Astrocyte (in vitro differentiated cells and primary cell): ENCODE results near the gene ANKHD1. TPM values are rescaled to one million over a fixed set of nuclear protein-coding genes. Genes with fewer than 3 reads are reported as not detected.
"Not testable (repeated sequence)": the region's sequence is repeated elsewhere in the genome, so short reads cannot be mapped to it uniquely, and the experiment has no call there.

Experiments used
- DNase-seq: peaks from one replicate; pipeline ENCODE4 v3.0.0-alpha.2; 2010; ENCODE audit warnings: low read depth
- FAIRE-seq: peaks from 2 replicates; lab custom pipeline; 2011; peaks lifted over from hg19 to GRCh38; lab: Jason Lieb, UNC
- H2AFZ ChIP-seq: 2 replicates; pipeline ENCODE4 v1.6.0; 2012; ENCODE audit warnings: low read depth, low read length, inconsistent platforms
- H3K27ac ChIP-seq: 2 replicates; pipeline ENCODE4 v1.5.1; 2011; ENCODE audit warnings: low read depth, low read length, inconsistent platforms
- H3K27me3 ChIP-seq: 2 replicates; pipeline ENCODE4 v1.6.0; 2011; ENCODE audit warnings: low read length, inconsistent platforms; ENCODE audit not compliant: insufficient read depth
- H3K36me3 ChIP-seq: 2 replicates; pipeline ENCODE4 v1.5.1; 2011; ENCODE audit warnings: low read length, inconsistent platforms; ENCODE audit not compliant: insufficient read depth
- H3K4me1 ChIP-seq: 2 replicates; pipeline ENCODE4 v1.5.1; 2011; ENCODE audit warnings: low read length, inconsistent platforms; ENCODE audit not compliant: insufficient read depth
- H3K4me2 ChIP-seq: 2 replicates; pipeline ENCODE4 v1.6.0; 2012; ENCODE audit warnings: low read length, inconsistent platforms
- H3K4me3 ChIP-seq: 2 replicates; pipeline ENCODE4 v1.5.1; 2011; ENCODE audit warnings: low read depth, mild to moderate bottlenecking, low read length, inconsistent platforms; ENCODE audit not compliant: insufficient read depth
- H3K79me2 ChIP-seq: 2 replicates; pipeline ENCODE4 v1.6.0; 2012; ENCODE audit warnings: mild to moderate bottlenecking, low read length, inconsistent platforms; ENCODE audit not compliant: insufficient read depth
- H3K9ac ChIP-seq: 2 replicates; pipeline ENCODE4 v1.6.0; 2012; ENCODE audit warnings: mild to moderate bottlenecking, low read length, inconsistent platforms
- H3K9me3 ChIP-seq: 2 replicates; pipeline ENCODE4 v1.5.1; 2012; ENCODE audit warnings: low read depth, mild to moderate bottlenecking, low read length, inconsistent platforms; ENCODE audit not compliant: insufficient read depth
- H4K20me1 ChIP-seq: 2 replicates; pipeline ENCODE4 v1.6.0; 2012; ENCODE audit warnings: low read length, inconsistent platforms; ENCODE audit not compliant: insufficient read depth
- H3K27ac Mint-ChIP-seq: one replicate; pipeline ENCODE4 v1.8.0; 2021; ENCODE audit warnings: mild to moderate bottlenecking, mixed read lengths; ENCODE audit not compliant: unreplicated experiment
- H3K27me3 Mint-ChIP-seq: one replicate; pipeline ENCODE4 v1.8.0; 2021; ENCODE audit warnings: low read depth, mixed read lengths; ENCODE audit not compliant: unreplicated experiment
- H3K36me3 Mint-ChIP-seq: one replicate; pipeline ENCODE4 v1.8.0; 2021; ENCODE audit warnings: low read depth, mixed read lengths; ENCODE audit not compliant: unreplicated experiment
- H3K4me1 Mint-ChIP-seq: one replicate; pipeline ENCODE4 v1.8.0; 2021; ENCODE audit warnings: low read depth, mixed read lengths; ENCODE audit not compliant: unreplicated experiment
- H3K4me3 Mint-ChIP-seq: one replicate; pipeline ENCODE4 v1.8.0; 2021; ENCODE audit warnings: mild to moderate bottlenecking, moderate library complexity, mixed read lengths; ENCODE audit not compliant: unreplicated experiment
- H3K9me3 Mint-ChIP-seq: one replicate; pipeline ENCODE4 v1.8.0; 2021; ENCODE audit warnings: mild to moderate bottlenecking, mixed read lengths; ENCODE audit not compliant: unreplicated experiment
- CTCF ChIP-seq: IDR thresholded peaks from 2 replicates; pipeline ENCODE4 v1.5.1; 2011; ENCODE audit warnings: low read depth, mild to moderate bottlenecking, inconsistent platforms, low read length, moderate library complexity; ENCODE audit not compliant: insufficient read depth
- EZH2 ChIP-seq: IDR thresholded peaks from 2 replicates; pipeline ENCODE4 v1.6.1; 2012; ENCODE audit warnings: mild to moderate bottlenecking, low read length, inconsistent platforms; ENCODE audit not compliant: insufficient read depth
- total RNA-seq: library from RNA; stranded (reverse); gene quantifications from 2 replicates; pipeline ENCODE4 v1.2.1, GENCODE V29; 2021

The ANKHD1 gene
- total RNA-seq, 1 donor from 2014 or later: 56.5 TPM

- Histone ChIP-seq H4K20me1 (peaks cover 81% of the 10 kb centered on the region), H3K79me2 (peaks cover 88% of the 10 kb centered on the region), H3K27me3 (no peaks in the 10 kb centered on the region), H3K9me3 (no peaks in the 10 kb centered on the region), H3K9ac (no peak overlapping the region), H3K4me3 (no peak overlapping the region), H3K4me2 (no peak overlapping the region), H3K27ac (no peak overlapping the region), H3K4me1 (no peaks in the 10 kb centered on the region), H2AFZ (no peak overlapping the region), H3K36me3 (no peaks in the 10 kb centered on the region)
- H3K27me3 Mint-ChIP-seq: no peaks in the 10 kb centered on the region
- FAIRE-seq (no peak), DNase-seq (no peak)
- peaks cover 3% of the 10 kb centered on the region for H3K36me3 Mint-ChIP-seq
- H3K9me3 Mint-ChIP-seq: no peaks in the 10 kb centered on the region
- H3K4me1 Mint-ChIP-seq: no peaks in the 10 kb centered on the region
- no peak for TF ChIP-seq EZH2
- no peak for TF ChIP-seq CTCF
- H3K4me3 Mint-ChIP-seq: no peak overlapping the region
- no peak overlapping the region for H3K27ac Mint-ChIP-seq
These were observed 18.6 kb downstream of the ANKHD1 start for GRCh38 chr5:140420226-140420570.

- Mint-ChIP-seq H3K27ac (peak overlapping the region; percentile 26), H3K36me3 (peaks cover 2% of the 10 kb centered on the region), H3K27me3 (no peaks in the 10 kb centered on the region), H3K4me3 (no peak overlapping the region), H3K9me3 (no peaks in the 10 kb centered on the region), H3K4me1 (no peaks in the 10 kb centered on the region)
- Histone ChIP-seq H3K4me3 (no peak overlapping the region), H3K79me2 (peaks cover 94% of the 10 kb centered on the region), H3K27ac (no peak overlapping the region), H4K20me1 (peaks cover 86% of the 10 kb centered on the region), H2AFZ (no peak overlapping the region), H3K27me3 (no peaks in the 10 kb centered on the region), H3K4me2 (no peak overlapping the region), H3K36me3 (no peaks in the 10 kb centered on the region), H3K9me3 (no peaks in the 10 kb centered on the region), H3K9ac (no peak overlapping the region), H3K4me1 (no peaks in the 10 kb centered on the region)
- TF ChIP-seq EZH2 (no peak), CTCF (no peak)
- no peak for FAIRE-seq
- no peak for DNase-seq
These were observed 19.2 kb downstream of the ANKHD1 start for GRCh38 chr5:140420665-140421361.

DNA sequence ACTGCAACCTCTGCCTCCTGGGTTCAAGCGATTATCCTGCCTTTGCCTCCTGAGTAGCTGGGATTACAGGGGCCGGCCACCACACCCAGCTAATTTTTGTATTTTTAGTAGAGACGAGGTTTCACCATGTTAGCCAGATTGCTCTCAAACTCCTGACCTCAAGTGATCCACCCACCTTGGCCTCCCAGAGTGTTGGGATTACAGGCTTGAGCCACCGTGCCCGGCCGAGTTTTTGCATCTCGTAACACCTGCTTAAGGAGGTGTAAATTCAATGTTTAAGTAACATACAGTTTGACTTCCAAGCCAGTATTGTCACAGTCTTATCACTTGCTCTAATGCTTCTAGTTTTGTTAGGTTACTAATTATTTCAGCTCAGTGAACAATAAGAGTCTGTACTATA, 19.7 kb downstream of the ANKHD1 start:
- H3K4me2 ChIP-seq, H3K4me3 ChIP-seq, H3K9me3 Mint-ChIP-seq, H3K36me3 ChIP-seq, H3K4me3 Mint-ChIP-seq, DNase-seq, H3K4me1 ChIP-seq, H3K36me3 Mint-ChIP-seq, H3K4me1 Mint-ChIP-seq, H2AFZ ChIP-seq, H3K27me3 Mint-ChIP-seq, H3K9me3 ChIP-seq, H3K27me3 ChIP-seq, H3K9ac ChIP-seq, H3K27ac ChIP-seq, H3K27ac Mint-ChIP-seq, FAIRE-seq: not testable (repeated sequence)
- H4K20me1 ChIP-seq: peaks cover 85% of the 10 kb centered on the region
- peaks cover 93% of the 10 kb centered on the region for H3K79me2 ChIP-seq
